ENCODE measurements around the gene PRLR.

- no peak for TF ChIP-seq CTCF (IDR thresholded peaks at IDR 0.05; ENCODE audit: low read depth, low read length, poor library complexity, severe bottlenecking)
- no peak for TF ChIP-seq EZH2phosphoT487 (IDR thresholded peaks at IDR 0.05; ENCODE audit: borderline replicate concordance, low read length)
Observed at GRCh38 chr5:35096216-35096615, 134.1 kb downstream of the PRLR start.

Measured in DOHH2 (cell line).